GM19468 (cell line): ENCODE results near the gene SDK1.
"Not testable (repeated sequence)": the region's sequence is repeated elsewhere in the genome, so short reads cannot be mapped to it uniquely, and the experiment has no call there.

ENCODE experiments used
- ATAC-seq: cut with Tn5 transposase; IDR thresholded peaks from one replicate; pipeline ENCODE4 v1.9.1; 2021; ENCODE audit warnings: mild to moderate bottlenecking, moderate library complexity, moderate number of reproducible peaks; ENCODE audit not compliant: unreplicated experiment; ENCODE audit errors: extremely low read depth

The SDK1 gene

DNA sequence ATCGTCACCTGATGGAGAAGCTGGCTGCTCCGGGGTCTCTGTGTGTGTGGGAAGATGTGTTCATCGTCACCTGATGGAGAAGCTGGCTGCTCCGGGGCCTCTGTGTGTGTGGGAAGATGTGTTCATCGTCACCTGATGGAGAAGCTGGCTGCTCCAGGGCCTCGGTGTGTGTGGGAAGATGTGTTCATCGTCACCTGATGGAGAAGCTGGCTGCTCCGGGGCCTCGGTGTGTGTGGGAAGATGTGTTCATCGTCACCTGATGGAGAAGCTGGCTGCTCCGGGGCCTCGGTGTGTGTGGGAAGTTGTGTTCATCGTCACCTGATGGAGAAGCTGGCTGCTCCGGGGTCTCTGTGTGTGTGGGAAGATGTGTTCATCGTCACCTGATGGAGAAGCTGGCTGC, 959.1 kb downstream of the SDK1 start:
- ATAC-seq = not testable (repeated sequence)

- no peak for ATAC-seq
Observed at GRCh38 chr7:4260867-4261600, 960.0 kb downstream of the SDK1 start.

GRCh38 chr7:4261601-4261960, 960.5 kb downstream of the SDK1 start:
- no peak for ATAC-seq

GRCh38 chr7:4264206-4264605, 963.2 kb downstream of the SDK1 start:
- not testable (repeated sequence) for ATAC-seq

DNA sequence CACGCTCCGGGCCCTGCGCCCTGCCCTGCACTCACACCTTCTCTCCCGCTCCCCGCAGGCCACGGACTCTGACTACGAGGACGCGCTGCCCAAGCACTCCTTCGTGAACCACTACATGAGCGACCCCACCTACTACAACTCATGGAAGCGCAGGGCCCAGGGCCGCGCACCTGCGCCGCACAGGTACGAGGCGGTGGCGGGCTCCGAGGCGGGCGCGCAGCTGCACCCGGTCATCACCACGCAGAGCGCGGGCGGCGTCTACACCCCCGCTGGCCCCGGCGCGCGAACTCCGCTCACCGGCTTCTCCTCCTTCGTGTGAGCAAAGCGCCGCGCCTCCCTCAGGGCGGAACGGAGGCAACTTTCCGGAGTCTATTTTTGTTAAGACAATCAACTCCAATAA, 964.0 kb downstream of the SDK1 start:
- ATAC-seq = no peak

GRCh38 chr7:4265676-4266075, 964.6 kb downstream of the SDK1 start:
- ATAC-seq = no peak

- ATAC-seq = no peak
Observed at GRCh38 chr7:4266270-4267040, 965.4 kb downstream of the SDK1 start.

DNA sequence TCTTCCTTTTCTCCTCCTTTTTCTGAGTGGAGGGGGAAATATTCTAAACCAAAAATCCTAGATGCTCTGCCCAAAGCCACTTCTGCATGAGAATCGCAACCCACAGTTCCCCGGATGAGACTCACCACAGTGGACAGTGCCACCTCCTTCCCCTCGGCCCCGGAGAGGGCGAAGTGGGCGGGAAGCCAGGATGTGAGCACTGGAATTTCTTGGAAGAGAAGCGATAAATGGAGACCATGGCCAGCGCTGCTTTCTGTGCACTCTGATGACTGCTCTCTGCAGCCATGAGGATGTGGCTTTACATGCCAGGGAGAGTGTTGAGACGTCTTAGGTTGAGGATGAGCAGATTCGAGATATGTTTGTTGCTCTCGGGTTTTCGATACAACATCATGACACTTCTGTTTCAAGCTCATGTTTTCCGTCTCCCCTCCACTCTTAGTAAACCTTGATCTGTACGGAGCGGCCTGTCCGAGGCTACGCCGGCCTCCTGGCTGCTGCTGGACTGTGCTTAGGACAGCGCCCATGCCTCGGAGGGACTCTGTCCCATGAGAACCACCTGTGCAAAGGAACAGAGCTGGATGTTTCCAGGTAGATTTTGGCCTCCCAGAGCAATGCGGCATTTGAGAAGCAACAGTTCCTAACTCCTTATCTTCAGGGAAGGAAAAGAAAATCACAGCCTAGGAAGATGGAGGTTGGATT, 966.4 kb downstream of the SDK1 start:
- ATAC-seq = no peak

DNA sequence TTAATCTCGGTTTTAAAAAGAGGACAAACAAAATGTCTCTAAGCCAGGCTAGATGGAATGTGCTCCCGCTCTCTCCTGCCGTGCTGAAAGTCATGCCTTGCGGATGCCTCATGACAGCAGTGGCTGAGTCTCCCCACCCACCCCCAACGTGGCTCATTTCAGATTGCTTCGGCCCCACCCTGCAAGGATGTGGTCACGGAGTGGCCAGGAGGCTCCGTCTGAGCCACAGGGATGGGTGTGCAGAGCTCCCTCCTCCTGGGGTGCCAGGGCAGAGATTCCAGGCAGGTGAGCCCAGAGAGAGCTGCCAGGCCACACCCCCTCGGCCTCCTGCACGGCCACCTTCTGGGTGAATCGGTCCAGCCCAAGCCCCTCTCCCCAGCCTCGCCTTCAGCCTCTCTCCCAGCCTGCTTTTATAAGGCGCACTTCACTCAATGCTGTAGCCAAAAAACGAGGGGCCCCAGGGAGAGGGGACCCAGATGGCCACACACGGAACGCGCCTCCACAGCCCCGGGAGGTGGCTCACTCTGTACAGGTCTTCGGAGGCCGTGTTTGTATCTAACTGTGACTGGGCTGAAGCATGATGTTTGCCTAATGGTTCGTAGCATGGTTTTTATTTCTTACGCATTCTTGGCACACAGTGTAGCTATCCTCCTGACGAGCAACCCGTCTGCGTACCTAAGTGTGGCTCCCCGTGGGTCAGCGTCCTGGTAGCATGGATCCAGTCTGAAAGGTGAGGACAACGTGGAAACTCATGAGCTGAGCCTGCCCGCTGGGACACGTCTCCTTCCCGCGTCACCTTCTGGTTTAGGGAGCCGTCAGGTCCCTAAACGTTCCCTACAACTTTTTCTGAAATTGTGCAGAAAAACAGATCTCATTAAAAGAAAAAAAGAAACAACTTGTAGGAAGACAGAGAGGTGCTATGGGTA, 967.3 kb downstream of the SDK1 start:
- no peak for ATAC-seq

- ATAC-seq = no peak
Observed at GRCh38 chr7:4269086-4269485, 968.0 kb downstream of the SDK1 start.

DNA sequence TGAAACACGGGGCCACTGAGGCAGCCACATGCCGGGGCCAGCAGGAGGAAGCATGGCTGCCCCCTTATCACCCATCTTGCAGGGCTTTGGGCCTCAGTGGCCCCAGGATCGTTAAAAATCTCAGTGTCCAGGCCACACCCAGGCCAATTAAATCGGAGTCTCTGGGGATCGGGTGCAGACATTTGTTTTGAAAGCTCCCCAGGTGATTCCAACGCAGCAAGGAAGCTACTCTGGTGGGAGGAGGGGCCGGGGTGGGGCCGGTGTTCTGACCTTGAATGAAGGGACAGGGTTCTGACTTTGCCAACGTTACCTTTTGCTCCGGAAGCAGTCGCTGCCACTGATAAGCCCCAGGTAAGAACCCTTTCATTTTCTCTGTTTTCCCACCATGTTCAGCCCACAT, 968.7 kb downstream of the SDK1 start:
- ATAC-seq = no peak

DNA sequence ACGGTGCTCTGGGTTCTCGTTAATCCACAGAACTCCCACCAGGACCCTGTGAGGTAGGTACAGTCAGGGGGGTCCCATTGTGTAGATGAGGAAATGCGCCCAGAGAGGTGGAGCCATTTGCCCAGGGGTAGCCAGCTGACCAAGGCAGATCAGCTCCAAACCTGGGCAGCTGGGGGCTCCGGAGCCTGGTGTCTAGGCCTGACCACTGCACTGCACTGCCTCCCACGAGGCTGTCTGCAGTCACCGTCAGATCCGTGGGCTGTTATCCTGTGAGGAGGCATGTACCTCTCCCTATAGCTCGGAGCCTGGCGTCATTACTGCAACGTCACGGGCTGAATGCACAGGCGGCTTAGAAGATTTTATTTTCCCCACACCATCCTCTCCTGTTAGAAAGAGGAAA, 969.2 kb downstream of the SDK1 start:
- ATAC-seq = no peak

GRCh38 chr7:4270941-4271715, 970.1 kb downstream of the SDK1 start:
- ATAC-seq = no peak

DNA sequence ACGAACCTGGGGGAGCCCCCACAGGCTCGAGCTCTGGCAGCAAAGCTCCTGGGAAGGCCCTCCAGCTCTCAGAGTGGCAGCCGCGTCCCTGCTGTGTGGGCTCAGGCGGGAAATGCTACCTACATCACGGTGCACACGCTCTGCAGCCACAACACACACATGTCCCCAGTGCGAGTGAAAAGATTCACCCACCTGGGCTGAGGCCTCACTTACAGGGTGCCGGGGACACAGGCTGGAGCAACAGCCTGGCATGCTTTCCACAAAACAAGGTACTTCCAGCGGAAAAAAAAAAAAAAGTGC, 970.6 kb downstream of the SDK1 start:
- no peak for ATAC-seq

DNA sequence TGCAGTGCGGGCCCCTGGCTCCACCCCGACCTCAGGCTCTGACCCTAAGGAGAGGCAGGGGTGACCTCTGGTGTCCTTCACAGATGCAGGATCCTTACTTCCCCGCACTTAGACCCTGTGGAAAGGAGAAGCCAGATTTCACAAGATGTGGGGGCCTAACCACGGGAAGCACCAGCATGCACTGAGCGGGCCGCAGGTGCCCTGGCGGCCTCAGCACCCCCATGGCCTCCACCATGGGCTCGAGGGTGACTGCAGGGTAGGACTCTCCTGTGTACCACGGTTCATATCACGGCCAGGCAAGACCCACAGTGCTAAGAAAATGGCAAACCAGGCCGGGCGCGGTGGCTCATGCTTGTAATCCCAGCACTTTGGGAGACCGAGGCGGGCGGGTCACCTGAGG, 971.1 kb downstream of the SDK1 start:
- ATAC-seq = no peak

- no peak for ATAC-seq
Observed at GRCh38 chr7:4273566-4274230, 972.6 kb downstream of the SDK1 start.

- no peak for ATAC-seq
Observed at GRCh38 chr7:4274286-4274685, 973.2 kb downstream of the SDK1 start.

DNA sequence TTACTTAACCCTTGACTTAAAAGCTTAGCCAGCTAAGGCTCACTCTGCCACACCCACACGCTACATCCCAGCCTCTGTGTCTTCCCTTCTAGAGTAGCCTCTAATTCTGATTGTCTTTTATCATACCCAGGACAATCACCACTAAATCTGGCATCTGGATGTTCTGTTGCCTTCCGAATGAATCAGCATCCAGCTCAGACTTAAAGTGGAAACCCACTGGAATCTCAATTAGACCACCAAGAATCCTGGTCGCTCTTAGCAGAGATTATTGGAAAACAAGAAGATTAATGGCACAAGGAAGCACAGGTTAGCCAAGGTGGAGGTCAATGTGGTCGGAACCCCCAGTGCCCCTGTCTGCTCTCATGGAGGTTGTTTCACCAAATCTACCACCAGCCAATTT, 976.9 kb downstream of the SDK1 start:
- no peak for ATAC-seq

GRCh38 chr7:4279216-4279615, 978.2 kb downstream of the SDK1 start:
- no peak for ATAC-seq
